Esophagus (tissue), 2 donors: ENCODE measurements around the gene RERG. TPM values are rescaled to one million over a fixed set of nuclear protein-coding genes. Genes with fewer than 3 reads are reported as not detected.

ENCODE experiments used
- H3K27ac ChIP-seq, 2 donors: one replicate each; pipeline ENCODE4 v1.5.1; 2013; ENCODE audit warnings: low read depth in 2 of 2, mild to moderate bottlenecking in 2 of 2, inconsistent platforms in 1 of 2, low read length in 1 of 2, moderate library complexity in 1 of 2
- H3K27me3 ChIP-seq, 2 donors: one replicate each; pipeline ENCODE4 v1.6.1; 2013; ENCODE audit warnings: low read length in 2 of 2, control low read depth in 1 of 2, mild to moderate bottlenecking in 1 of 2; ENCODE audit not compliant: insufficient read depth in 2 of 2, control insufficient read depth in 1 of 2
- H3K36me3 ChIP-seq, 2 donors: one replicate each; pipeline ENCODE4 v1.6.1; 2013; ENCODE audit warnings: low read length in 1 of 2; ENCODE audit not compliant: control insufficient read depth in 2 of 2, insufficient read depth in 2 of 2
- H3K4me1 ChIP-seq, 2 donors: one replicate each; pipeline ENCODE4 v1.6.1; 2013; ENCODE audit warnings: low read length in 1 of 2; ENCODE audit not compliant: control insufficient read depth in 2 of 2, insufficient read depth in 2 of 2
- H3K4me3 ChIP-seq, 2 donors: one replicate each; pipeline ENCODE4 v1.5.1; 2013; ENCODE audit warnings: low read length in 2 of 2, mild to moderate bottlenecking in 2 of 2, low read depth in 1 of 2, moderate library complexity in 1 of 2
- H3K9me3 ChIP-seq, 2 donors: one replicate each; pipeline ENCODE4 v1.6.1; 2013; ENCODE audit warnings: mild to moderate bottlenecking in 2 of 2, low read depth in 1 of 2, low read length in 1 of 2, moderate library complexity in 1 of 2; ENCODE audit not compliant: control insufficient read depth in 2 of 2, insufficient read depth in 1 of 2
- WGBS, 2 donors: extraction: QIAGEN DNeasy Blood & Tissue Kit; methylation state at CpG; one replicate each; pipeline ENCODE4 v1.1.7; 2013; 5-methylcytosine and 5-hydroxymethylcytosine counted together
- polyA plus RNA-seq, 2 donors: library from polyadenylated mRNA; stranded (reverse); fragments of 200-250 nt; gene quantifications; one replicate each; pipeline ENCODE4 v1.2.3, GENCODE V29; 2013
- donor health status: healthy with polysubstance abuse.
- donor health status: Bipolar disorder and iron deficiency.

The RERG gene
- polyA plus RNA-seq, 2 donors, result 2.3 to 3.2 TPM

DNA sequence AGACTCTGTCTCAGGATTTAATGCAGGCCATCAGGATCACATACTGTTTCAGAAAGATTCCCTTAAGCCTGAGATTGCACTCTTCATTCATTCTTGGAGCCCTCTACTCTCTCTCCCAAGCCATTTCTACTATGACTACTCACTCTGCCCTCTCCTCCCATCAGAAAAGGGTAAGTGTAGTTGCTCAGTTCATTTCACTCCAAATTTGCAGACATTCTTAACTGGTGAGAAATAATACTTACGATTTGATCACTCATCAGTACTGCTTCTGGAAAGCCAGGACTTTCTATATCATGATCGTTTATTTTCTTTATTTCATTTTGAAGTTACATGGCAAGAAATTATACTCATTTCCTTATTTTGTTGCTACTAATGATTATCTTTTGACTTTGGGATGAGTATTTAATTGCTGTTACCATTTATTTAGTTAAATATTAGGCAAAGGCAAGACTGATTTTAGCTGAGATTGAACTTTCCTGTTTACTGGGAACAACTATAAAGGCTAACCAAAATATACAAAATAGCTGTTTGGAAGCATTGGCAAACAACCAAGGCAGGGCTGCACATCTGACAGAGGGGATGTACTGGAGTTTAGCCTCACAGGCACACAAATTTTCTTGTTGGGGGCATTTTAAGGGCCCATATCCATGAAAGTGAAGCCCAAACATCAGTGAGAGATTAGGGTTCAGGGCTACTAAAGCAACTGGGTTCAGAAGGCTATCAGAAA is 4.1 kb upstream of the RERG start:
- Histone ChIP-seq H3K27me3 (no peaks in the 10 kb centered on the region), H3K9me3 (no peaks in the 10 kb centered on the region), H3K4me3 (no peak overlapping the region), H3K27ac (no peak overlapping the region), H3K4me1 (peaks cover 3 to 4% of the 10 kb centered on the region in 2 donors), H3K36me3 (no peaks in the 10 kb centered on the region)
- 76 to 78% methylated on average over 2 of the region's 2 CpGs for WGBS, 2 donors

DNA sequence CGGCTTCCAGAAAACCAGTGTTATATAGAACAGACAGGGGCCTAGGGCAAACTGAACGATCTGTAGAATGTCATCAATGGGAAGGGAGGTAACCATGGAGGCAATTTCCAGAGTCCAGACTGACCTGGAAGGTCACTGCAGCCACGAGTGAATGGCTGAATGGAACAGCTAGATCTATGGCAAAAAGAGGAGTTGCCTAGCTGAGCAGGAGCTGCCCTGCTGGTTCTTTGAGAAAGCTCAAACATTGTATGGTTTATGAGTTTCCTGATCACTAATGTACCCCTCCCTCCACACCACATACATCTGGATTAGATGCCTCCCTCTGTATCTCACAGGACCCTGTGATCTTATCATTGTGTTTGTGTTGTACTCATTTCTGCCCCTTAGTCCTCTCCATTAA is 1.0 kb upstream of the RERG start:
- Histone ChIP-seq H3K4me1 (peaks cover 3 to 4% of the 10 kb centered on the region in 2 donors), H3K9me3 (no peaks in the 10 kb centered on the region), H3K27ac (no peak overlapping the region), H3K27me3 (no peaks in the 10 kb centered on the region), H3K36me3 (no peaks in the 10 kb centered on the region), H3K4me3 (no peak overlapping the region)
- WGBS, 2 donors, result 56 to 63% methylated on average over 3 of the region's 3 CpGs

DNA sequence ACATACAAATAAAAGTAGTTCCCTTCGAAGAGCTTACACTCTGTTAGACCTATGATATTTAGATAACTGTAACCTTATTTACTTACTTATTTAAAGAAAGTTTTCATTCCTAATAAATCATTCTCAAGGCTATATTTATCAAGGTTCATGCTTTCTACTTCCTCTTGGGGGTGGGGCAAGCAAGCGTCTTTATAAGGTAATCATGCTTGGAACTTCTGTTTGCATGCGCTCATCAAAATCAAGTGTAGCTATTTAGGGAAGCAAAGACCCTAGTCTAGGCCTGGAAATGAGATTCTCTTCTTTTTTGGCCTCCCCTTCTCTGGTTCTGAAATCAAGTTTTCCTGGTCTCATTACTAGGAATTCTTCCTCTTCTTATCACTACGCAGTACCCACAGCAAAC is 766 bp downstream of the RERG start:
- peak overlapping the region in 1 of 2 donors; percentile 47 for H3K4me3 ChIP-seq
- no peaks in the 10 kb centered on the region for H3K36me3 ChIP-seq
- 48 to 56% methylated on average over 4 of the region's 4 CpGs for WGBS, 2 donors
- H3K9me3 ChIP-seq, result no peaks in the 10 kb centered on the region
- H3K4me1 ChIP-seq, result peaks cover 3 to 4% of the 10 kb centered on the region in 2 donors
- no peaks in the 10 kb centered on the region for H3K27me3 ChIP-seq
- H3K27ac ChIP-seq, result peak overlapping the region in 1 of 2 donors; percentile 78

DNA sequence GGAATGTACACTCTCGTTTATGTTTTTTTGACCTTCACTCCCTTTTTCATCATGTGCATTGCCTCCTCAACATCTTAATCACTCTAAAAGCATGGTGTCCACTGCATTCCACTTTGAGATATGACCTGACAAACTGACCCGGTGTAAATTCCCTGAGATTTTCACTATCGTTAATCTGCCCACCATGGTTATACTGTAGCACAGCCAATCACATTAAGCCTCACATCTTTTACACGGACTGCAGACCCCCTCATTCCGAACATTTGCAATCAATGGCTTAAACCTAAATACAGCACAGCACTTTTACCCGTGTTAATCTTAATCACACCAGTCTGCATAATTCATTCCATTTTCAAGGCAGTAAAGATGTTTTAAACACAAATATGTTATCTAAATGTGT is 2.4 kb downstream of the RERG start:
- Histone ChIP-seq H3K36me3 (no peaks in the 10 kb centered on the region), H3K4me3 (no peak overlapping the region)

DNA sequence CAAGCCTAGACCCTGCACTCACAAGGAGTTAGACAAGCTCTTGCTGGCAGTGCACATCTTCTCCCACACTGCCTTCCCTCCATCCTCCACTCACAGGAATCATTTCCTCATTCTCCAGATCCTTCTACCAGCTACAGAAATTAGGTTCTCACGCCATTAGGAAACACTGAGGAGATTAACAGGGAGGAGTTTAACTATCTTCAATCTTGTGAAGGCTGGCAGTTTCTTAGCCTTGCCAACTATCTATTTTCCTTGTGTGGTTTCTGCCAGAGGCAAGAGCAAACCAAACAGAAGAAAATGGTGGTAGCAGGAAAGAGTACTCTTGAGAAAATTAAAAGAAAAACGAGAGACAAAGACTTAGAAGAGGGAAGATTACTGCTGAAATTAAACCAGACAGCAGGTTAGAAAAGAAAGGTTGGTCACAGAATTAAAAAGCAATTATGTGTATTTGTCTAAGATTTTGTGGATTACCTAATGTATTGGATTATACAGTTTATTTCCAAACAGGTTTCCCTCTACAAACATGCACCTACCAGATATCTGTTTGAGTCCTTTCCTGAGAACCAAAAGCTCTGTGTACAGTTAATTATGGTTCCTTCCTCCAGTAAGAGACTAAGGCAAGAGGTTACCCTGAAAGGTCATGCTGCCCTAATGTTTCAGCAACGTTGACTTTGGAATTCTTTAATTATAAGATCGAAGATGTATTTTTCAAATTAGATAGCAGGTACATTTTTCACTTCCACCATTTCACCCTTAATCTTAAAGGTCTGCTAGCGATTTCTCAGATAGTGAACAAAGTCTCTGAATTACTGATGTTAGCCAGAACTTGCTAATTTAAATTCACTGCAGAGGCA is 5.0 kb downstream of the RERG start:
- peaks cover 3 to 4% of the 10 kb centered on the region in 2 donors for H3K4me1 ChIP-seq
- H3K9me3 ChIP-seq, result no peaks in the 10 kb centered on the region
- no peak overlapping the region for H3K4me3 ChIP-seq
- H3K36me3 ChIP-seq, result no peaks in the 10 kb centered on the region
- WGBS, 2 donors, result 39 to 41% methylated on average over 5 of the region's 5 CpGs
- no peaks in the 10 kb centered on the region for H3K27me3 ChIP-seq
- H3K27ac ChIP-seq, result peak overlapping the region; percentile 21 to 49

More for the DNA sequence above, 2.4 kb downstream of the RERG start:
- 69 to 74% methylated on average over 6 of the region's 6 CpGs for WGBS, 2 donors
- peaks cover 3 to 4% of the 10 kb centered on the region in 2 donors for H3K4me1 ChIP-seq
- H3K9me3 ChIP-seq, result no peaks in the 10 kb centered on the region
- H3K27ac ChIP-seq, result no peak overlapping the region
- no peaks in the 10 kb centered on the region for H3K27me3 ChIP-seq

DNA sequence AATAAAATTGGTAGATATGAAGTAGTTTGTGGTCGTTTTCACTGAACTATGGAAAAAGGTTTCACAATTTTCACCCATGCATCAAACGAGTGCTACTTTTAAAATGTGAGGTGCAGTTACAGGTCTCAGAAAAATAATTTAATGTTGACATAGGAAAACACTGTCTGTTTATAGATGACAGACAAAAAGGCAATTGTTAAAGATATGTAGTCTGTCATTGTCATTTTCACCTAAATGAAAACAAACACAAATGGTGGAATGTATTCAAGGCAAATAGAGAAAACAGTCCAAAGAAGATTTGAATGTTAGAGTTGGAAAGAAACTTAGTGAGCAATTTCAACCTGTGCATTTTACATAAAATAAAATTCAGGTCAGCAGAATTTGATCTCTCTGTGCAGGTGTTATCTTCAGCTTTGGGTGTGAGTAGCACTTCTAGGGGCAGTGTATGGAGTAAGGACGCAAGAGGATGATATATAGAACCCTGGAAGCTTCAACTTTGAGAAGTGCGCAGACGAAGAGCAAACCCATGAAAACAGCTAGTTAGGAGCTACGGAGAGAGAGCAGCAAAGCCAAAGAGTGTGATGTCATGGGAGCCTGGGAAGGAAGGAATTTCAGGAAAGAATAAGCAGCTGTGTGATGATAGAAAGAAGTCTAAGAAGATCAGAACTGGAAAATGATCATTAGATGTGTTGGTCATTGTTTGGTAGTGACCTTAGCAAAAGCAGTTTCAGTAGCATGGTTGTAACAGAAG is 6.2 kb downstream of the RERG start:
- no peaks in the 10 kb centered on the region for H3K36me3 ChIP-seq
- no peak overlapping the region for H3K27ac ChIP-seq
- no peaks in the 10 kb centered on the region for H3K4me1 ChIP-seq
- WGBS, 2 donors, result 74 to 77% methylated on average over 6 of the region's 6 CpGs
- no peak overlapping the region for H3K4me3 ChIP-seq
- H3K9me3 ChIP-seq, result no peaks in the 10 kb centered on the region
- H3K27me3 ChIP-seq, result no peaks in the 10 kb centered on the region

DNA sequence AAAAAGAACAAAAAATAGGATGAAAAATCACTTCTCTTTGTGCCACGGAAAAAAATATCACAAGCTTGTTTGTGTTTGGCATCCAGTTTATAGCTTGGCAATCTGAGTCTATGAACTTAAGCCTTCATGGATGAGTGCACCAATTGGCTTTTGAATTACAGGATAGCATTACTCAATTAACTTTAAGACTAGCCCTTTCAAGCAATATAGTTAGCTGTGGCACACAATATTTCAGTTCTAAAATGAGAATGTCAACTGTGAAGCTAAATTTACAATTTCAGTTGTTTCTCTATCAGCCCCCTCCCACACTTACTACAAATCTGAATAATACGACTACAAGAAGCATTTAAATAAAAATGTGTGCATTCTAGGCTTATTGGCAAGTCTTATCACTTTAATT is 8.3 kb downstream of the RERG start:
- H3K9me3 ChIP-seq, result no peaks in the 10 kb centered on the region
- WGBS, 2 donors, result 34 to 61% methylated on average over 2 of the region's 2 CpGs
- H3K36me3 ChIP-seq, result no peaks in the 10 kb centered on the region
- no peaks in the 10 kb centered on the region for H3K27me3 ChIP-seq
- no peak overlapping the region for H3K27ac ChIP-seq
- no peak overlapping the region for H3K4me3 ChIP-seq
- no peaks in the 10 kb centered on the region for H3K4me1 ChIP-seq

DNA sequence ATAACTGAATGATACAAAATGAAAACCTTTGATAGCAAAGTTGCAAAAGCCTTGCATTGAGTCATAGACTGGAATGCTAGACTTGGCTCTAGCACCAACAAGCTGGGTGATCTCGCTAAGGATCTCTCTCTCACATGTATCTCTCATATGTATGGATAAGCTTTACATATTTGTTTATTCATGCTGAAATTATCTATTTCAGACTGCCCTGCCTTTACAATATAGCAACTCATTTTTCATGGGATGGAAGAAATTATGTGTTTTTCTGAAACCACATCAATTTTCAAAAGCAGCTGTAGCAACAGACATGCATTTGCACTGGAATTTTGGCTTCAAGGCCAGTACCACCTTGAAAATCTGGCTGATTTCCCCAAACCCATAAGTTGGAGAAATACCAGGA is 11.4 kb downstream of the RERG start:
- Histone ChIP-seq H3K4me3 (no peak overlapping the region), H3K36me3 (no peaks in the 10 kb centered on the region), H3K4me1 (no peaks in the 10 kb centered on the region), H3K9me3 (no peaks in the 10 kb centered on the region), H3K27me3 (no peaks in the 10 kb centered on the region), H3K27ac (no peak overlapping the region)
- 22 to 45% methylated on average over 1 of the region's 1 CpG for WGBS, 2 donors

DNA sequence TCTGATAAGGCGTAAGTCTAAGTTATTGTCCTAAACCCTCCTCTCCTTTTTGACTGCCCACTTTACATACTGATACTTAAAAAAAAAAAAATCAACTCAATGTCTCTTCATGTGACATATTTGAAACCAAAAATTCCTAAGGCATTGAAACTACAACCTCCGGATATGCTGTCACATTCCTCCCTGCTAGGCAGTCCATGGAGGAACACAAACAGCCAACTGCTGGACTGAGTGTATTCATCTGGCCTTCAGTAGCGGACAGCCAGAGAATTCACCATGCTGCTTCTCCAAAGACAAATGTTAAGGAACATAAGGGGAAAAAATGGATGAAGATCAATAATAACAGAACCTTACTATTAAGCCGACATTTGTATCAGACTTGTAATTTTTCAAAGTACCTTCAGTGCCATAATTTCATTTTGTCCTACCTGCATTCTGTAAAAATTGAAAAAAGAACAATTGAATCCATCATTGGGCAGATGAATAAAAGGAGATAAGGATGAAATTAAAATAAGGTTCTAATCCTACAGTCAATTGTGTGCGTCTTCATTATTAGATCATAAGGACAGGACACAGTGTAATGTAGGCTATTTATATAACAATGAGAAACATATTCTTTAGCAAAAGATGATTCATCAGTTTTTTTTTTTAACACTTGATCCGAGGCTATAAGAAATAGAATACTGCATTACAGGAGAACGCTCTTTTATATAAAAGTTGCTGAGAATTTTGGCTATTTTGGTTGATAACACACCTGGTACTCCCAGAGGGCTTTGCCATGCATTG is 12.2 kb downstream of the RERG start:
- no peaks in the 10 kb centered on the region for H3K4me1 ChIP-seq
- peak overlapping the region in 1 of 2 donors; percentile 47 for H3K27ac ChIP-seq
- WGBS, 2 donors, result 61 to 71% methylated on average over 7 of the region's 7 CpGs
- no peaks in the 10 kb centered on the region for H3K36me3 ChIP-seq
- no peaks in the 10 kb centered on the region for H3K9me3 ChIP-seq
- no peaks in the 10 kb centered on the region for H3K27me3 ChIP-seq
- no peak overlapping the region for H3K4me3 ChIP-seq
